DOHH2 (cell line): ENCODE data around the gene ZMIZ2.

Experiments
- EZH2phosphoT487 ChIP-seq: fragments of 200-600 bp; sonication (generic); IDR thresholded peaks from 2 replicates; pipeline ENCODE4 v1.6.1; 2017; ENCODE audit warnings: borderline replicate concordance, mild to moderate bottlenecking, antibody characterized with exemption, low read length, moderate library complexity, mixed read lengths
- TF ChIP-seq, protein P1 (sequence below): fragments of 200-600 bp; sonication (generic); IDR thresholded peaks from one replicate; pipeline ENCODE4 v1.5.1; 2014; ENCODE audit warnings: antibody characterized with exemption, mild to moderate bottlenecking, low read depth, low read length; ENCODE audit not compliant: poor library complexity, severe bottlenecking

DNA sequence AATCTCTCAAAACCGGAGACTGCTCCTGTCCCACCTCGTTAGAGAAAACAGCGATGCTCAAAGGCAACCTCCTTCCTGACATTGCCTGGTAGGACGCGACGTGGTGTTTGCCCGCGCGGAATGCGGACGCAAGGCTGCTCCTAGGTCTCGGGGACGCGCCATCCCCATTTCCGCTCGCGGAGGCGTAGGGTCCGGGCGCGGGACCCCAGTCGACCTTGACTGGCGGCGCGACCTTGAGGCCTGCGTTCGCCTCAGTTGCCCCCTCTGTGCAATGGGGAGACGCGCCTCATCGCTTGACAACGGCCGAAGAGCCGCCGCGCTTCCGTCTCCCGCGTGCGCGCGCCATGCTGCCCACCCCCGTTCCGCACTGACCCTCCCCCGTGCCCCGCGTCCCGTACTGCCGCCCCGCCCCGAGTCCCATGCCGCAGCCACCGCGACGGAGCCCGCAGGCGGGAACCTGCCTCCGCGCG is 47.4 kb downstream of the ZMIZ2 start:
- TF ChIP-seq, protein P1, sequence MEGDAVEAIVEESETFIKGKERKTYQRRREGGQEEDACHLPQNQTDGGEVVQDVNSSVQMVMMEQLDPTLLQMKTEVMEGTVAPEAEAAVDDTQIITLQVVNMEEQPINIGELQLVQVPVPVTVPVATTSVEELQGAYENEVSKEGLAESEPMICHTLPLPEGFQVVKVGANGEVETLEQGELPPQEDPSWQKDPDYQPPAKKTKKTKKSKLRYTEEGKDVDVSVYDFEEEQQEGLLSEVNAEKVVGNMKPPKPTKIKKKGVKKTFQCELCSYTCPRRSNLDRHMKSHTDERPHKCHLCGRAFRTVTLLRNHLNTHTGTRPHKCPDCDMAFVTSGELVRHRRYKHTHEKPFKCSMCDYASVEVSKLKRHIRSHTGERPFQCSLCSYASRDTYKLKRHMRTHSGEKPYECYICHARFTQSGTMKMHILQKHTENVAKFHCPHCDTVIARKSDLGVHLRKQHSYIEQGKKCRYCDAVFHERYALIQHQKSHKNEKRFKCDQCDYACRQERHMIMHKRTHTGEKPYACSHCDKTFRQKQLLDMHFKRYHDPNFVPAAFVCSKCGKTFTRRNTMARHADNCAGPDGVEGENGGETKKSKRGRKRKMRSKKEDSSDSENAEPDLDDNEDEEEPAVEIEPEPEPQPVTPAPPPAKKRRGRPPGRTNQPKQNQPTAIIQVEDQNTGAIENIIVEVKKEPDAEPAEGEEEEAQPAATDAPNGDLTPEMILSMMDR, result no peak
- TF ChIP-seq EZH2phosphoT487, result no peak
